ENCODE results near the gene TENT5C. TPM values are rescaled to one million over a fixed set of nuclear protein-coding genes. Genes with fewer than 3 reads are reported as not detected.

The TENT5C gene
- total RNA-seq, 4 donors from 2014 or later, result 2.7 to 5.0 (median 3.4) TPM

DNA sequence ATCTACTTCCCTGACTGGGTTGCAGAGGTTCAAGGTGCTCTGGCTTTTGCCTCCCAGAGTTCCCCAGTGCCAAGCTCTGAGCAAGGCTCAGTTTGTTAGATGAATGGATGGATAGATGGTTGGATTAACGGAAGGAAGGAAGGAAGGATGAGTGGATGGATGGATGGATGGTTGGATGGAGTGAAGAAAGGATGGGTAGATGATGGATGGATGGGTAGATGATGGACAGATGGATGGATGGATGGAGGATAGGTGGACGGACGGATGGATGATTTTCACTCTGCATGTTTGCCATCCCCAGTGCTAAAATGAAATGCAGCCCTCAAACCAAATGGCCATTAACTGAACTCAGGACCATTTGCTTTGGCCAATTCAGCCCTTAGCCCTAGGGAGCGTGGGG is 27.4 kb upstream of the TENT5C start:
- H3K36me3 ChIP-seq, result no peaks in the 10 kb centered on the region
- H3K4me3 ChIP-seq, result no peak overlapping the region
- no peaks in the 10 kb centered on the region for H3K9me3 ChIP-seq
- TF ChIP-seq CTCF (IDR thresholded peaks at IDR 0.05), result no peak
- TF ChIP-seq EP300 (IDR thresholded peaks at IDR 0.05), result no peak
- TF ChIP-seq POLR2A (IDR thresholded peaks at IDR 0.05), result no peak
- TF ChIP-seq POLR2AphosphoS5 (IDR thresholded peaks at IDR 0.05), result no peak
- WGBS, result 99% methylated on average over 4 of the region's 4 CpGs
- H3K27me3 ChIP-seq, result no peaks in the 10 kb centered on the region
- no peak overlapping the region for H3K27ac ChIP-seq
- no peaks in the 10 kb centered on the region for H3K4me1 ChIP-seq
- peak in 1 of 2 donors; percentile 7 for DNase-seq (ENCODE audit: low spot score in 2 of 2)

DNA sequence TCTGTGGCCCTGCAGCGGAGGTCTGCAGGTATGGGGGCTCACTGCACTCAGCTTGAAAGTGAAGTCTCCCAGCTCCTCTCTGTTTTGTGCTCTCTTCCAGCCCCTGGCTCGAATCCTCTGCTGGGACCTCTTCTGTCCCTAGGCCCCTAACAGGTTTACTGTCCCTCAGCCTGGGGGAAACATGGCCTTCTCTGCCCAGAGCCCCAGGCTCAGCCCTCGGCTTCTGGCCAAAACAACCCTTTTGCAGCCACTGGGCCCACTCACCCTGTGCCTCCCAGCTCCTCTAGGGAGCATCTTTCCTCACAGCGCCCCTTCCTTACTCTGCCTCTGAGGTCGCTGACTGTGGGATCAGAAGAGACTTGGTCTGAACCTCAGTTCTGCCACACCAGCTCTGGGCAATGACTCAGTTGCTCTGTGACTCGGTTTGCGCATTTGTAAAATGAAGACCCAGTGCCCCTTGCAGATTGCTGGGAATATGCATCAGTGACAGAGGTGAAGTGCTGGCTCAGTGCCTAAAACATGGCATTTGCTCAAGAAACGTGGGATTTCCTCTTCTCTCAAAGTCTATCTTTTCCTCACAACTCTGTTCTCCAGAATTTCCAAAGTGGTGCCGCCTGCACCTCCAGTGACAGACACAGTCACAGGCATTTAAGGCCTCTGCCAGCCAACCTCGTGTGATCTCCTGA is 26.5 kb upstream of the TENT5C start:
- 93% methylated on average over 10 of the region's 10 CpGs for WGBS

GRCh38 chr1:117580436-117580835 is 25.4 kb upstream of the TENT5C start:
- TF ChIP-seq EP300 (IDR thresholded peaks at IDR 0.05) (no peak), CTCF (IDR thresholded peaks at IDR 0.05) (no peak), POLR2A (IDR thresholded peaks at IDR 0.05) (no peak), POLR2AphosphoS5 (IDR thresholded peaks at IDR 0.05) (no peak)
- Histone ChIP-seq H3K27me3 (no peaks in the 10 kb centered on the region), H3K9me3 (no peaks in the 10 kb centered on the region), H3K36me3 (no peaks in the 10 kb centered on the region), H3K27ac (no peak overlapping the region), H3K4me1 (no peaks in the 10 kb centered on the region), H3K4me3 (no peak overlapping the region)
- DNase-seq (ENCODE audit: low spot score in 2 of 2), result peak in 1 of 2 donors; percentile 29
- 58% methylated on average over 3 of the region's 3 CpGs for WGBS

More for the DNA sequence above, 26.5 kb upstream of the TENT5C start:
- H3K27me3 ChIP-seq, result no peaks in the 10 kb centered on the region
- no peak for TF ChIP-seq CTCF (IDR thresholded peaks at IDR 0.05)
- no peak for TF ChIP-seq POLR2A (IDR thresholded peaks at IDR 0.05)
- no peak for TF ChIP-seq POLR2AphosphoS5 (IDR thresholded peaks at IDR 0.05)
- no peak for TF ChIP-seq EP300 (IDR thresholded peaks at IDR 0.05)
- H3K27ac ChIP-seq, result no peak overlapping the region
- no peaks in the 10 kb centered on the region for H3K9me3 ChIP-seq
- H3K4me3 ChIP-seq, result no peak overlapping the region
- H3K4me1 ChIP-seq, result no peaks in the 10 kb centered on the region
- H3K36me3 ChIP-seq, result no peaks in the 10 kb centered on the region
- peak in 1 of 2 donors; percentile 65 for DNase-seq (ENCODE audit: low spot score in 2 of 2)

DNA sequence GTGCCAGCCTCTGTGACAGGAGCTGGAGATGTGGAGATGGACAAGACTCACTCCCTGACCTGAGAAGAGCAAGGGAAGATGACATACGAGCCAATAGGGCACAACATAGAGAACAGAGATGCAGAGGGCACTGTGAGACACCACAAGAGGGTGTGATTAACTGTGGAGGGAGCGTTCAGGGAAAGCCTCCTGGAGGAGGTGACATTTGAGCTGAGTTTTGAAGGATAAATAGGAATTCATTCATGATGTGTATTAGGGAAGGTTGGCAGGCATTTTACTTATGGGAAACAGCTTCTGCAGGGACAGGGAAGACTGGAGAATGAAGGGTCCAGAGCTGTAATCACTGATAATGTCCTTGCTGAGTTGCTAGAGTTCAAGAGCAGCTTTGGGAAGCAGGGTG is 25.0 kb upstream of the TENT5C start:
- Histone ChIP-seq H3K36me3 (no peaks in the 10 kb centered on the region), H3K9me3 (no peaks in the 10 kb centered on the region), H3K27me3 (no peaks in the 10 kb centered on the region), H3K27ac (no peak overlapping the region), H3K4me1 (no peaks in the 10 kb centered on the region), H3K4me3 (no peak overlapping the region)
- 91% methylated on average over 2 of the region's 2 CpGs for WGBS
- TF ChIP-seq EP300 (IDR thresholded peaks at IDR 0.05) (no peak), POLR2AphosphoS5 (IDR thresholded peaks at IDR 0.05) (no peak), POLR2A (IDR thresholded peaks at IDR 0.05) (no peak), CTCF (IDR thresholded peaks at IDR 0.05) (no peak)
- no peak for DNase-seq (ENCODE audit: low spot score in 2 of 2)

- Histone ChIP-seq H3K4me1 (no peaks in the 10 kb centered on the region), H3K4me3 (no peak overlapping the region), H3K36me3 (no peaks in the 10 kb centered on the region), H3K9me3 (no peaks in the 10 kb centered on the region), H3K27ac (no peak overlapping the region), H3K27me3 (no peaks in the 10 kb centered on the region)
- DNase-seq (ENCODE audit: low spot score in 2 of 2), result peak; percentile 43 to 50
- 79% methylated on average over 9 of the region's 10 CpGs for WGBS
- TF ChIP-seq EP300 (IDR thresholded peaks at IDR 0.05) (no peak), CTCF (IDR thresholded peaks at IDR 0.05) (no peak), POLR2A (IDR thresholded peaks at IDR 0.05) (no peak)
Observed at GRCh38 chr1:117581391-117581943, 24.4 kb upstream of the TENT5C start.

All from suprapubic skin (tissue), 4 donors.